K562 treated with DMSO at 1 percent for 12 hours (cell line): Measurements from ENCODE around the gene EHF. TPM values are rescaled to one million over a fixed set of nuclear protein-coding genes. Genes with fewer than 3 reads are reported as not detected.

Experiments
- total RNA-seq: library from RNA; unstranded; fragments of 300-600 nt; gene quantifications from 2 replicates; pipeline ENCODE4 v1.2.3, GENCODE V29; 2022; ENCODE audit not compliant: insufficient read depth

The EHF gene
- 0.56 and 1.0 TPM in 2 replicates for total RNA-seq

DNA sequence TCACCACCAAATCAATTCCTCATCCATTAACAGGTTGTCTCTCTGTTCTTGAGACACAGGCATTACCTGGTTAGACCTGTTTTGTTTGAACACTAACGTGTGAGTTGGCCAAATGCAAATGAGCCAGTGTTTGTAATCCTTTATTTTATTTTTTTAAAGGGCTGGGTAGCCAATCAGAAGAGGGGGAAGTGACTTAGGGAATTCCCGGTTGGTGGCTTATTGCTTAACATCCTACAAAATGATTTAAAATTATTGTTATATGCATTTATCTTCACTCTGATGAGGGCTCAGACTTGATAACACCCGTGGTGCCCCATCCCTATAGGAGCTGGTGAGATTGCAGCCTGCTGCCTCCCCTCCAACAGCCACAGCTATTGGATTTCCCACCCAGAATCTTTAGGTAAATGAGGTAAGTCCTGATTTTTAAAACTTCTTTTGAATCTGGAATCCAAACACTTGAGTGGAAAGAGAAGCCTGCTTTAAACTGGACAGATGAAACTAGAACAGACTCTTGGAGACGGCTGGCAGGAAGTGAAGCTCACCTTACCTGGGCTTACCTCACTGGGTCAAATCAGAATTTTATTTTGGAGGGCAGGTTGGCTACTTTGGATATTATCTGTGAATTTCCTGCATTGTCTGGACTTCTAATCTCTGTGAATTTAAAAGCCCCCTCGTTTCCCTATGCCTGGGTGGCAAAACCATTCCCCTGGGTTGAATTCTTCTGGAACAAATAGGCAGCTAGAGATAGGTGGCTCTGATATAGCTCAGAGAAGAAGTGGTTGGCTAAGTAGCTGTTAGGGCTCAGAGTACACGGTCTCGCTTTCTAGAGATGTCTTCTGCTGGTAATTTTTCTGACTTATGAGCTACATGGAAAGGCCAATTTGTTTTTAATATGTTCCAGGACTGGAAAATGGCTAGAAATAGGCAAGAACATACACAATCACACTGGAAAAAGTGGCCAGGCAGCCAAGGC lies at the start of gene EHF:
EHF (plus strand) TSS at position 274 of the 973 bp plus-strand sequence. CDS start 21,538 bp downstream, outside the sequence.

Other genes starting within 250 kb of the EHF start
- gene CAT, start 182.2 kb upstream of the EHF start, total RNA-seq: 35.6 and 67.9 TPM in 2 replicates
- not detected in 2 replicates for gene ELF5, start 107.3 kb upstream of the EHF start, total RNA-seq